Esophagus muscularis mucosa (tissue), 3 donors: ENCODE results near the gene HMG20B.

Experiments used
- CTCF ChIP-seq, 3 experiments: fragments of 200-600 bp in 2 of 3; fragments of 450-650 bp in 1 of 3; sonication (generic) in 2 of 3; IDR thresholded peaks; one replicate each; pipeline ENCODE4 v1.5.1; 2017 to 2019; ENCODE audit warnings: antibody characterized with exemption in 3 of 3, mild to moderate bottlenecking in 2 of 3, moderate library complexity in 1 of 3
- POLR2A ChIP-seq: fragments of 450-650 bp; IDR thresholded peaks from one replicate; pipeline ENCODE4 v1.6.1; 2017; ENCODE audit warnings: antibody characterized with exemption, moderate library complexity, mild to moderate bottlenecking, low read depth

- TF ChIP-seq CTCF (IDR thresholded peaks at IDR 0.05) = no peak
- TF ChIP-seq POLR2A = no peak
Measured at GRCh38 chr19:3599776-3600187, 27.0 kb downstream of the HMG20B start.
